Gastrocnemius medialis (tissue), 4 donors: ENCODE data around the gene MMP11. TPM values are rescaled to one million over a fixed set of nuclear protein-coding genes. Genes with fewer than 3 reads are reported as not detected.

ENCODE experiments used
- ATAC-seq, 2 donors: fragments of 150-250 bp; one replicate each; pipeline ENCODE4 v1.9.1; 2016
- DNase-seq, 2 donors: peaks; one replicate each; pipeline ENCODE4 v3.0.0-alpha.2; 2019
- H3K27ac ChIP-seq, 4 donors: fragments of 200-600 bp; sonication (generic); 1 replicate in 1 of 4; 2 replicates in 3 of 4; pipeline ENCODE4 v1.5.1; 2016 to 2018; ENCODE audit warnings: mild to moderate bottlenecking in 2 of 4, moderate library complexity in 1 of 4
- H3K27me3 ChIP-seq, 3 donors: fragments of 200-600 bp; sonication (generic) in 2 of 3; 1 replicate in 1 of 3; 2 replicates in 2 of 3; pipeline versions ENCODE4 v1.5.1 to v1.6.0; 2016 to 2019; ENCODE audit warnings: mild to moderate bottlenecking in 1 of 3, moderate library complexity in 1 of 3
- H3K36me3 ChIP-seq, 2 donors: fragments of 200-600 bp; sonication (generic) in 1 of 2; one replicate each; pipeline ENCODE4 v1.5.1; 2017 to 2018
- H3K4me1 ChIP-seq, 2 donors: fragments of 200-600 bp; sonication (generic) in 1 of 2; one replicate each; pipeline ENCODE4 v1.5.1; 2016 to 2017; ENCODE audit warnings: mild to moderate bottlenecking in 2 of 2
- H3K4me3 ChIP-seq, 4 donors: fragments of 200-600 bp; sonication (generic) in 3 of 4; 1 replicate in 1 of 4; 2 replicates in 3 of 4; pipeline ENCODE4 v1.5.1; 2016 to 2019; ENCODE audit warnings: mild to moderate bottlenecking in 2 of 4
- H3K9me3 ChIP-seq, 3 donors: fragments of 200-600 bp; sonication (generic) in 2 of 3; 1 replicate in 1 of 3; 2 replicates in 2 of 3; pipeline ENCODE4 v1.5.1; 2016 to 2019
- CTCF ChIP-seq, 5 experiments: fragments of 450-650 bp in 3 of 5; fragments of 200-600 bp in 2 of 5; sonication (generic) in 2 of 5; IDR thresholded peaks in 4 of 5; conservative IDR thresholded peaks in 1 of 5; 1 replicate in 4 of 5; 2 replicates in 1 of 5; pipeline ENCODE4 v1.5.1; 2016 to 2019; ENCODE audit warnings: antibody characterized with exemption in 5 of 5, mild to moderate bottlenecking in 3 of 5, moderate library complexity in 3 of 5
- POLR2A ChIP-seq, 2 donors: fragments of 450-650 bp; IDR thresholded peaks; one replicate each; pipeline ENCODE4 v1.6.1; 2017; ENCODE audit warnings: antibody characterized with exemption in 2 of 2, mild to moderate bottlenecking in 2 of 2, moderate library complexity in 2 of 2
- in situ Hi-C, 4 donors: fragments of 200-750 bp; cut with MboI; loops; one replicate each; pipeline versions ENCODE4 v1.15.0 to v1.8.0; 2017; ENCODE audit warnings: low sequenced_read_pairs in 4 of 4
- intact Hi-C: fragments of 100-400 bp; cut with DNase I; formaldehyde crosslinking; loops from one replicate; pipeline ENCODE4 v1.15.1; 2023; ENCODE audit warnings: low total_unique reads
- total RNA-seq, 4 donors: library from RNA; depleted of rRNA; stranded (reverse); fragments of >200 nt; gene quantifications; one replicate each; pipeline versions ENCODE4 v1.1.0 to v1.2.3, GENCODE V29; 2016

The MMP11 gene
- total RNA-seq, 4 donors from 2014 or later, result 0.91 to 3.6 (median 1.4) TPM; not detected in 1

DNA sequence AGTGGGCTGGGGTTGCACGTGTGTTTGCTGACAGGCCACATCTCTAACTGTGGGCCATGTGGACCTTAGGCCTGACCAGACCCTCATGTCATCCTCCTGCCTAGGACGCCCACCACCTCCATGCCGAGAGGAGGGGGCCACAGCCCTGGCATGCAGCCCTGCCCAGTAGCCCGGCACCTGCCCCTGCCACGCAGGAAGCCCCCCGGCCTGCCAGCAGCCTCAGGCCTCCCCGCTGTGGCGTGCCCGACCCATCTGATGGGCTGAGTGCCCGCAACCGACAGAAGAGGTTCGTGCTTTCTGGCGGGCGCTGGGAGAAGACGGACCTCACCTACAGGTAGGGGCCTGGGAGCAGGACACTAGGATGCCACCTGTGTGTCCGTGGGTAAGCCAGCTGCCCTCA, 6.4 kb downstream of the MMP11 start:
- H3K27ac ChIP-seq, result no peak overlapping the region
- ATAC-seq (no peak), DNase-seq (no peak)
- TF ChIP-seq CTCF (IDR thresholded peaks at IDR 0.05 in 4 of 5, conservative IDR thresholded peaks at IDR 0.05 in 1 of 5) (no peak), POLR2A (IDR thresholded peaks at IDR 0.05) (no peak)
- in situ Hi-C loops, result loop anchor here in 1 of 4 donors (10.0 kb wide), 1 partner anchor 66 kb away; no protein-coding TSS in a partner anchor
- H3K27me3 ChIP-seq, result no peaks in the 10 kb centered on the region
- H3K9me3 ChIP-seq, result no peaks in the 10 kb centered on the region
- H3K4me3 ChIP-seq, result no peak overlapping the region
- H3K4me1 ChIP-seq, result no peaks in the 10 kb centered on the region
- H3K36me3 ChIP-seq, result no peaks in the 10 kb centered on the region
- intact Hi-C loops, result no loop called here

- H3K36me3 ChIP-seq, result no peaks in the 10 kb centered on the region
- H3K27me3 ChIP-seq, result no peaks in the 10 kb centered on the region
- no peaks in the 10 kb centered on the region for H3K4me1 ChIP-seq
- TF ChIP-seq POLR2A (IDR thresholded peaks at IDR 0.05), result no peak
- TF ChIP-seq CTCF (IDR thresholded peaks at IDR 0.05 in 4 of 5, conservative IDR thresholded peaks at IDR 0.05 in 1 of 5), result no peak
- intact Hi-C loops (no loop called here), in situ Hi-C loops (loop anchor here in 2 of 4 donors (5.0 to 10.0 kb wide), 2 partner anchors 65 to 68 kb away; no protein-coding TSS in a partner anchor)
- H3K27ac ChIP-seq, result no peak overlapping the region
- H3K4me3 ChIP-seq, result no peak overlapping the region
- ATAC-seq (no peak), DNase-seq (no peak)
- H3K9me3 ChIP-seq, result no peaks in the 10 kb centered on the region
Measured at GRCh38 chr22:23779731-23780130, 7.1 kb downstream of the MMP11 start.

DNA sequence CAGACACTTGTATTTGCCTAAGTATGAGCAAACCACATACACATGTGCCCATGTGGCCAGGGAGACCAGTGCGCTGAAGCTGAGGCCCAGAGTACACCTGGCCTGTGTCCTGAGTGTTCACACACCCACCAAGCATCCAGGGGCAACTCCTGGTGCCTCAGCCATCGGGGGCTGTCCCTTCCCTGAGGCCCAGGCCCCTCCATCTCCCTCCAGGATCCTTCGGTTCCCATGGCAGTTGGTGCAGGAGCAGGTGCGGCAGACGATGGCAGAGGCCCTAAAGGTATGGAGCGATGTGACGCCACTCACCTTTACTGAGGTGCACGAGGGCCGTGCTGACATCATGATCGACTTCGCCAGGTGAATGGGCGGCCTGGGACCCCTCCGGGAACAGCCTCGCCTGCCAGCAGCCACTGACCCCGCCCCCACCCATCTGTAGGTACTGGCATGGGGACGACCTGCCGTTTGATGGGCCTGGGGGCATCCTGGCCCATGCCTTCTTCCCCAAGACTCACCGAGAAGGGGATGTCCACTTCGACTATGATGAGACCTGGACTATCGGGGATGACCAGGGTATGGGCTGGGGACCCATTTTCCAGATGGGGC, 7.6 kb downstream of the MMP11 start:
- no peak for ATAC-seq
- intact Hi-C loops (no loop called here), in situ Hi-C loops (loop anchor here in 1 of 4 donors (5.0 kb wide), 1 partner anchor 67 kb away; no protein-coding TSS in a partner anchor)
- no peak for DNase-seq
- H3K27me3 ChIP-seq, result no peaks in the 10 kb centered on the region
- H3K36me3 ChIP-seq, result no peaks in the 10 kb centered on the region
- no peaks in the 10 kb centered on the region for H3K9me3 ChIP-seq
- H3K4me1 ChIP-seq, result no peaks in the 10 kb centered on the region
- no peak overlapping the region for H3K4me3 ChIP-seq
- H3K27ac ChIP-seq, result no peak overlapping the region
- TF ChIP-seq POLR2A (IDR thresholded peaks at IDR 0.05) (no peak), CTCF (IDR thresholded peaks at IDR 0.05 in 4 of 5, conservative IDR thresholded peaks at IDR 0.05 in 1 of 5) (no peak)

GRCh38 chr22:23781065-23781464, 8.4 kb downstream of the MMP11 start:
- no peaks in the 10 kb centered on the region for H3K27me3 ChIP-seq
- ATAC-seq (no peak), DNase-seq (no peak)
- in situ Hi-C loops (loop anchor here in 1 of 4 donors (5.0 kb wide), 1 partner anchor 66 kb away; no protein-coding TSS in a partner anchor), intact Hi-C loops (no loop called here)
- TF ChIP-seq POLR2A (IDR thresholded peaks at IDR 0.05), result no peak
- TF ChIP-seq CTCF (IDR thresholded peaks at IDR 0.05 in 4 of 5, conservative IDR thresholded peaks at IDR 0.05 in 1 of 5), result no peak
- no peaks in the 10 kb centered on the region for H3K9me3 ChIP-seq
- no peaks in the 10 kb centered on the region for H3K36me3 ChIP-seq
- H3K4me1 ChIP-seq, result peaks cover under 1 to 6% of the 10 kb centered on the region in 2 donors
- H3K27ac ChIP-seq, result no peak overlapping the region
- no peak overlapping the region for H3K4me3 ChIP-seq
